SK-MEL-5 (cell line): ENCODE results near the gene NUDT3. TPM values are rescaled to one million over a fixed set of nuclear protein-coding genes. Genes with fewer than 3 reads are reported as not detected.

Experiments
- DNase-seq: peaks from one replicate; pipeline ENCODE4 v3.0.0-alpha.2; 2016; ENCODE audit warnings: low read depth, low spot score
- in situ Hi-C: cut with HindIII; loops from 2 replicates; pipeline ENCODE4 v1.10.0; 2016; ENCODE audit warnings: low sequenced_read_pairs, high pct_unique_total_duplicates, low pct_unique_long_range_greater_than_20kb
- small RNA-seq, 2 experiments: library from RNA; depleted of rRNA; stranded (forward); fragments of <200 nt; gene quantifications; one replicate each; pipeline ENCODE3, GENCODE V24; 2014
- total RNA-seq: library from RNA; depleted of rRNA; stranded (reverse); fragments of >200 nt; shearing (Covaris generic); gene quantifications from 2 replicates; pipeline ENCODE4 v1.2.3, GENCODE V29; 2014; rRNA removed

NUDT3 gene
- total RNA-seq, 1 experiment from 2014 or later, result 34.6 TPM

DNA sequence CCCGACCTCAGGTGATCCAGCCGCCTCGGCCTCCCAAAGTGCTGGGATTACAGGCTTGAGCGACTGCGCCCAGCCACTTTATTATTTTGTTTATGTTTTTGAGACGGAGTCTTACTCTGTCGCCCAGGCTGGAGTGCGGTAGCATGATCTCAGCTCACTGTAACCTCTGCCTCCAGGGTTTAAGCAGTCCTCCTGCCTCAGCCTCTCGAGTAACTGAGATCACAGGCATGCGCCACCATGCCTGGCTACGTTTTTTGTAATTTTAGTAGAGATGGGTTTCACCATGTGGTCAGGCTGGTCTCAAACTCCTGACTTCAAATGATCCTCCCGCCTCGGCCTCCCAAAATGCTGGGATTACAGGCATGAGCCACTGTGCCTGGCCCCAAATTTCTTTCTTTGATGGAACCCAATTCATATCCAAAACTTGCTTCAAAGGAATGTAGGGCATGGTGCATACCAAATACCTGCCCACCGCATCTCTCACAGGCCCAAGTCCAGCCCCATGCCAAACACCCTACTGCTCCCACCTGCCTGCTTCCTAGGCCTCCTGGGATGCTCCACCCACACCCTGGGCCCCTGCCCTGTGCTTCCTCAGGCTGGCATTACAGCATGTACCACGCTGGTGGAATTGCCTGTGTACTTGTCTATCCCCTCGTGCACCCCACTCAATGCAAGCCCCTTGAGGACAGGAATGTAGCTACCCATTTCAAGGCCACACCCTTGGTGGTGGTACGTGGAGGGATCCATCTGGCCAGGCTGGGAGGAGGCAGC is 160.7 kb downstream of the NUDT3 start:
- in situ Hi-C loops, result no loop called here
- no peak for DNase-seq

DNA sequence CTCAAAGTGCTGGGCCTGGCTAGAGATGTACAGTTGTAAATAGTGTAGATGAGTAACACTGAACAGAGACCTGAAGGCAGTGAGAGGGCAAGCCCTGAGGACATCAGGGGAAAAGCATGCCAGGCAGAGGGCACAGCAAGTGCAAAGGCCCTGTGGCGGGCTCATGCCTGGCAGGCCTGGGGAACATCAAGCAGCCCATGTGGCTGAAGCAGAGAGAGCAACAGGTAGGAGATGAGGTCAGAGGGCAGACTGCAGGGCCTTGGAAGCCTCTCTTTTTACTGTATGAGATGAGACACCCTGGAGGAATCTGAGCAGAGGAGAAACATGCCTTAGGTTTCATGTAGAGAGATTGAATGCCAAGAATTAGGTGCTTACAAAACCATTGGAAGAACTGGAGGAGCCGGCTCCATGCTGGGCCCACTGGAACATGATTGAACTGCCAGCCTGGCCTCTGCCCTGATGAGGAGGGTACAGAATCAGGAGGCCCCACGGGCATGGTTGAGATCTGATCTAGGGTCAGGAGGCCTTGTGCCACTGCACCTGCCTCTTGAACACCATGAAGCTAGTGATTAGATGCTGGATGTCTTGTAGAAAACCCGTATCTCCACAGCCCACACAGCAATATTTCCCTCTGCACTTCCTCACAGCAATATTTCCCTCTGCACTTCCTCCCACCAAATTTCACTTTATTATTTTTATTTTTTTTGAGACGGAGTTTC is 161.7 kb downstream of the NUDT3 start:
- no peak for DNase-seq
- in situ Hi-C loops, result no loop called here

DNA sequence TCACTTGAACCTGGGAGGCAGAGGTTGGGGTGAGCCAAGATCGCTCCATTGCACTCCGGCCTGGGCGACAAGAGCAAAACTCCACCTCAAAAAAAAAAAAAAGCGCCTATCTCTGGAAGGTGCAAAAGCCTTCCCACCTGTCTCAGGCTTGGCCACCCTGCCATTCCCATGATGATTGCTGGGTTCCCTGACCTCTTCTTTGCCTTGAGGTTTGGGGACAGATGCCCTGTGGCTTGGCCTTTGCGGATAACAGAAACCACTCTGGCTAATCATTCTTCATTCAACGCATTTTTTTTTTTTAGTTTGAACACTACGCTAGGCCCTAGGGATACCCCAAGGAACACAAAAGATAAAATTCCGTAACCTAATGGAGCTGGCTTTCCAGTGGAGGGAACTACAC is 162.6 kb downstream of the NUDT3 start:
- in situ Hi-C loops, result no loop called here

More for the DNA sequence above, 162.6 kb downstream of the NUDT3 start:
- DNase-seq, result no peak

Small RNAs within 50 kb of the gene (small RNA-seq; reads per million reads assigned to genes)
- 0 reads per million in 2 experiments for gene MIR6835

Other genes starting within 250 kb of the NUDT3 start
- not detected in 2 replicates for gene GRM4, start 246.6 kb downstream of the NUDT3 start, total RNA-seq
- gene HMGA1, start 155.8 kb downstream of the NUDT3 start, total RNA-seq, result 129 and 131 TPM in 2 replicates
- gene SMIM29, start 143.7 kb downstream of the NUDT3 start, total RNA-seq, result 63.5 and 66.6 TPM in 2 replicates
- 2,553 and 2,938 TPM in 2 replicates for gene RPS10, start 33.4 kb upstream of the NUDT3 start, total RNA-seq
- not detected in 2 replicates for gene PACSIN1, start 73.4 kb upstream of the NUDT3 start, total RNA-seq
- not detected in 2 replicates for gene SPDEF, start 163.7 kb upstream of the NUDT3 start, total RNA-seq